GM19239 (cell line): ENCODE measurements around the gene TMPRSS3.

Source experiments
- DNase-seq: peaks from one replicate; pipeline ENCODE4 v3.0.0; 2011; ENCODE audit warnings: low spot score; ENCODE audit not compliant: insufficient read length
- FAIRE-seq: peaks from 2 replicates; lab custom pipeline; 2011; peaks lifted over from hg19 to GRCh38; lab: Jason Lieb, UNC

TMPRSS3 gene

GRCh38 chr21:42357307-42357706 lies 38.5 kb downstream of the TMPRSS3 start:
- no peak for DNase-seq
- no peak for FAIRE-seq

GRCh38 chr21:42356650-42357049 lies 39.2 kb downstream of the TMPRSS3 start:
- DNase-seq (no peak), FAIRE-seq (no peak)

GRCh38 chr21:42356046-42356445 lies 39.8 kb downstream of the TMPRSS3 start:
- FAIRE-seq (no peak), DNase-seq (no peak)

- DNase-seq (no peak), FAIRE-seq (no peak)
These were observed 42.2 kb downstream of the TMPRSS3 start for GRCh38 chr21:42353623-42354022.

- no peak for FAIRE-seq
- DNase-seq: no peak
These were observed 43.3 kb downstream of the TMPRSS3 start for GRCh38 chr21:42352441-42353095.

- FAIRE-seq: no peak
- DNase-seq: no peak
These were observed 44.0 kb downstream of the TMPRSS3 start for GRCh38 chr21:42351626-42352440.

- no peak for DNase-seq
- FAIRE-seq: no peak
These were observed 44.9 kb downstream of the TMPRSS3 start, which contains the start of gene TFF2 for GRCh38 chr21:42350927-42351426. Gene TFF2, minus strand, starts transcription at chr21:42350994. Its CDS starts 37 bp downstream, at chr21:42350957.

- DNase-seq: no peak
- no peak for FAIRE-seq
These were observed 45.4 kb downstream of the TMPRSS3 start for GRCh38 chr21:42350318-42350910.

GRCh38 chr21:42349420-42350317 lies 46.2 kb downstream of the TMPRSS3 start:
- FAIRE-seq: no peak

GRCh38 chr21:42348762-42349161 lies 47.1 kb downstream of the TMPRSS3 start:
- DNase-seq (no peak), FAIRE-seq (no peak)

More at GRCh38 chr21:42349420-42350317, 46.2 kb downstream of the TMPRSS3 start:
- no peak for DNase-seq

GRCh38 chr21:42347601-42348327 lies 48.1 kb downstream of the TMPRSS3 start:
- DNase-seq (no peak), FAIRE-seq (no peak)

GRCh38 chr21:42346866-42347600 lies 48.8 kb downstream of the TMPRSS3 start:
- no peak for DNase-seq
- no peak for FAIRE-seq

GRCh38 chr21:42346441-42346840 lies 49.4 kb downstream of the TMPRSS3 start:
- no peak for FAIRE-seq
- DNase-seq: no peak

GRCh38 chr21:42344631-42345030 lies 51.2 kb downstream of the TMPRSS3 start:
- FAIRE-seq (no peak), DNase-seq (no peak)

GRCh38 chr21:42343963-42344510 lies 51.8 kb downstream of the TMPRSS3 start:
- no peak for DNase-seq
- no peak for FAIRE-seq

GRCh38 chr21:42343556-42343955 lies 52.3 kb downstream of the TMPRSS3 start:
- DNase-seq: no peak
- FAIRE-seq: no peak

GRCh38 chr21:42343101-42343500 lies 52.8 kb downstream of the TMPRSS3 start:
- no peak for FAIRE-seq
- no peak for DNase-seq

GRCh38 chr21:42341776-42342542 lies 53.9 kb downstream of the TMPRSS3 start:
- no peak for DNase-seq
- FAIRE-seq: no peak
